ENCODE results near the gene IARS2.

DNA sequence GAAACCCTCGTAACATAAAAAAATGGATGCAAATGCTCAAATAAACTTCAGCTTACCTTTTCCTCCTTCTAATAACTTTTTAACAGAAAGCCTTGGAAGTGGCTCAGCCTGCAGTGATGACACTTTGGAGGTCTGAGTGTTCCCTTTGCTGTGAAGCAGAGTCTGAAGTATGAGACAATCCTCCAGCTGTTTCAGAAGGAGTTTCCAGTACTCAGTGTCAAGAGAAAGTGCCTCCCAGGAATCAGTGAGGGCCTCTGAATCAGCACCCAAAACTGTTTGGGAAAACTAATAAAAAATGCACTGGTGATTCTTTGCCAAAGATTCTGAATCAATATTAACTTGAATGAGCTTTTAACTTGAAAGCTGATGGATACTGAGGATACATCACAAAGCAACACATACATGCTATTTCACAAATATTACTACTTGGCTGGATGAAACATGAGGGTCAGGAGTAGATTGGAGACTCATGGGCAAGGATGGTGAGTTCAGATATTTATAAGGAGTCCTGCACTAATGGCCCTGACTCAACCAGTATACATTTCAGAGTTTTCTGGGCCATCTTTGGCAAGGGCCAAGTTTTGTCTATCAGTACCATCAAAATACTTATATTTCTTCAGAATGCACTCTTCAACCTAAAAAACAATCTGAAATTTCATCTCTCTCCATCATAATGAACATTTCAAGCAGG lies 77.0 kb downstream of the IARS2 start:
- TF ChIP-seq, protein P1, sequence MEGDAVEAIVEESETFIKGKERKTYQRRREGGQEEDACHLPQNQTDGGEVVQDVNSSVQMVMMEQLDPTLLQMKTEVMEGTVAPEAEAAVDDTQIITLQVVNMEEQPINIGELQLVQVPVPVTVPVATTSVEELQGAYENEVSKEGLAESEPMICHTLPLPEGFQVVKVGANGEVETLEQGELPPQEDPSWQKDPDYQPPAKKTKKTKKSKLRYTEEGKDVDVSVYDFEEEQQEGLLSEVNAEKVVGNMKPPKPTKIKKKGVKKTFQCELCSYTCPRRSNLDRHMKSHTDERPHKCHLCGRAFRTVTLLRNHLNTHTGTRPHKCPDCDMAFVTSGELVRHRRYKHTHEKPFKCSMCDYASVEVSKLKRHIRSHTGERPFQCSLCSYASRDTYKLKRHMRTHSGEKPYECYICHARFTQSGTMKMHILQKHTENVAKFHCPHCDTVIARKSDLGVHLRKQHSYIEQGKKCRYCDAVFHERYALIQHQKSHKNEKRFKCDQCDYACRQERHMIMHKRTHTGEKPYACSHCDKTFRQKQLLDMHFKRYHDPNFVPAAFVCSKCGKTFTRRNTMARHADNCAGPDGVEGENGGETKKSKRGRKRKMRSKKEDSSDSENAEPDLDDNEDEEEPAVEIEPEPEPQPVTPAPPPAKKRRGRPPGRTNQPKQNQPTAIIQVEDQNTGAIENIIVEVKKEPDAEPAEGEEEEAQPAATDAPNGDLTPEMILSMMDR (IDR thresholded peaks at IDR 0.05; ENCODE audit: poor library complexity): no peak
- TF ChIP-seq EZH2phosphoT487 (IDR thresholded peaks at IDR 0.05; ENCODE audit: low read depth, severe bottlenecking, unreplicated experiment): no peak

Measured in hepatocyte (in vitro differentiated cells).